Liver (tissue), 9 donors: ENCODE data around the gene FRMD7. TPM values are rescaled to one million over a fixed set of nuclear protein-coding genes. Genes with fewer than 3 reads are reported as not detected.

Experiments
- DNase-seq: peaks from one replicate; pipeline ENCODE4 v3.0.0-alpha.2; 2017; ENCODE audit warnings: low spot score
- H3K27ac ChIP-seq, 2 donors: one replicate each; pipeline ENCODE4 v1.7.0; 2013; ENCODE audit warnings: inconsistent platforms in 2 of 2, low read length in 2 of 2, control low read depth in 1 of 2, low read depth in 1 of 2, mild to moderate bottlenecking in 1 of 2
- H3K27me3 ChIP-seq, 4 donors: one replicate each; pipeline versions ENCODE4 v1.6.1 to v1.7.0; 2013; ENCODE audit warnings: low read length in 3 of 4, inconsistent platforms in 1 of 4, mild to moderate bottlenecking in 1 of 4, moderate library complexity in 1 of 4; ENCODE audit not compliant: control insufficient read depth in 4 of 4, insufficient read depth in 4 of 4
- H3K36me3 ChIP-seq, 4 donors: one replicate each; pipeline versions ENCODE4 v1.6.1 to v1.7.0; 2013; ENCODE audit warnings: low read length in 3 of 4, mild to moderate bottlenecking in 3 of 4, low read depth in 1 of 4, moderate library complexity in 1 of 4; ENCODE audit not compliant: control insufficient read depth in 4 of 4, insufficient read depth in 3 of 4
- H3K4me1 ChIP-seq, 4 donors: one replicate each; pipeline versions ENCODE4 v1.6.1 to v1.7.0; 2013; ENCODE audit warnings: low read length in 3 of 4, mild to moderate bottlenecking in 3 of 4, moderate library complexity in 1 of 4; ENCODE audit not compliant: control insufficient read depth in 4 of 4, insufficient read depth in 4 of 4
- H3K4me3 ChIP-seq, 3 donors: one replicate each; pipeline versions ENCODE4 v1.6.1 to v1.7.0; 2013; ENCODE audit warnings: low read length in 3 of 3, control low read depth in 1 of 3, low read depth in 1 of 3, mild to moderate bottlenecking in 1 of 3
- H3K9ac ChIP-seq, 2 donors: one replicate each; pipeline ENCODE4 v1.7.0; 2013; ENCODE audit warnings: low read length in 2 of 2, mild to moderate bottlenecking in 2 of 2, moderate library complexity in 2 of 2, control low read depth in 1 of 2, low read depth in 1 of 2
- H3K9me3 ChIP-seq, 4 donors: one replicate each; pipeline versions ENCODE4 v1.6.1 to v1.7.0; 2013; ENCODE audit warnings: low read length in 3 of 4; ENCODE audit not compliant: control insufficient read depth in 4 of 4
- ATF3 ChIP-seq: IDR thresholded peaks from 2 replicates; pipeline ENCODE4 v1.6.1; 2016; ENCODE audit warnings: antibody characterized with exemption
- CTCF ChIP-seq: fragments of 150-350 bp; IDR thresholded peaks from 2 replicates; pipeline ENCODE4 v1.5.1; 2017; ENCODE audit warnings: improper control_type of control experiment, low read depth, low read length; ENCODE audit not compliant: missing input control
- EGR1 ChIP-seq, 2 donors: IDR thresholded peaks; 2 replicates each; pipeline ENCODE4 v1.6.1; 2016 to 2018; ENCODE audit warnings: antibody characterized with exemption in 2 of 2, low read depth in 2 of 2
- FOXA2 ChIP-seq: IDR thresholded peaks from 2 replicates; pipeline ENCODE4 v1.6.1; 2016; ENCODE audit warnings: antibody characterized with exemption
- HNF4A ChIP-seq, 2 donors: conservative IDR thresholded peaks; 2 replicates each; pipeline ENCODE4 v1.6.1; 2016; ENCODE audit warnings: antibody characterized with exemption in 2 of 2, mild to moderate bottlenecking in 2 of 2
- HNF4G ChIP-seq: IDR thresholded peaks from 2 replicates; pipeline ENCODE4 v1.6.1; 2016; ENCODE audit warnings: antibody characterized with exemption
- JUND ChIP-seq, 2 donors: IDR thresholded peaks; 2 replicates each; pipeline ENCODE4 v1.6.1; 2016; ENCODE audit warnings: antibody characterized with exemption in 2 of 2
- MAX ChIP-seq: IDR thresholded peaks from 2 replicates; pipeline ENCODE4 v1.6.1; 2016; ENCODE audit warnings: antibody characterized with exemption
- NR2F2 ChIP-seq: IDR thresholded peaks from 2 replicates; pipeline ENCODE4 v1.6.1; 2016; ENCODE audit warnings: antibody characterized with exemption
- RAD21 ChIP-seq, 2 donors: IDR thresholded peaks; 2 replicates each; pipeline ENCODE4 v1.6.1; 2016; ENCODE audit warnings: antibody characterized with exemption in 2 of 2, mild to moderate bottlenecking in 2 of 2
- RXRA ChIP-seq, 2 donors: IDR thresholded peaks; 2 replicates each; pipeline ENCODE4 v1.6.1; 2017 to 2018; ENCODE audit warnings: antibody characterized with exemption in 2 of 2, mild to moderate bottlenecking in 1 of 2
- TAF1 ChIP-seq: conservative IDR thresholded peaks from 2 replicates; pipeline ENCODE4 v1.6.1; 2016; ENCODE audit warnings: antibody characterized with exemption, mild to moderate bottlenecking
- YY1 ChIP-seq: IDR thresholded peaks from 2 replicates; pipeline ENCODE4 v1.6.1; 2016; ENCODE audit warnings: antibody characterized with exemption, mild to moderate bottlenecking
- ZBTB33 ChIP-seq: IDR thresholded peaks from 2 replicates; pipeline ENCODE4 v1.6.1; 2016; ENCODE audit warnings: antibody characterized with exemption
- WGBS: extraction: QIAGEN DNeasy Blood & Tissue Kit; methylation state at CpG from one replicate; pipeline ENCODE4 v1.1.7; 2013; 5-methylcytosine and 5-hydroxymethylcytosine counted together
- polyA plus RNA-seq, 2 donors: library from polyadenylated mRNA; stranded (reverse) in 1 of 2; unstranded in 1 of 2; fragments of 200-250 nt in 1 of 2; fragments of >200 nt in 1 of 2; fragmentation: Nextera tagmentation in 1 of 2; extraction: Ambion mirVana in 1 of 2; gene quantifications; one replicate each; pipeline versions ENCODE4 v1.2.1 to v1.2.3, GENCODE V29; 2013 to 2015
- total RNA-seq, 2 donors: library from RNA; depleted of rRNA; stranded (reverse); fragments of >200 nt; gene quantifications; one replicate each; pipeline ENCODE4 v1.2.3, GENCODE V29; 2014
- donor health status: healthy.
- donor health status: healthy.
- donor health status: healthy.
- donor health status: healthy.
- donor health status: healthy.

Gene FRMD7
- total and polyA plus RNA-seq, 4 donors = 0.03 to 0.14 (median 0.08) TPM; not detected in 1

GRCh38 chrX:132077912-132078311 lies 49.9 kb downstream of the FRMD7 start (continued):
- TF ChIP-seq ZBTB33 (no peak), JUND (IDR thresholded peaks at IDR 0.05) (peak in 1 of 2 donors; percentile 10), HNF4A (conservative IDR thresholded peaks at IDR 0.05) (peak; percentile 76 to 80), FOXA2 (no peak), ATF3 (no peak), TAF1 (no peak), CTCF (no peak), EGR1 (IDR thresholded peaks at IDR 0.05; ENCODE audit: low read depth in 2 of 2) (no peak), HNF4G (peak; percentile 42), NR2F2 (no peak), RAD21 (IDR thresholded peaks at IDR 0.05) (peak in 1 of 2 donors; percentile 36)

GRCh38 chrX:132077414-132077813 lies 50.4 kb downstream of the FRMD7 start:
- WGBS = 98% methylated on average over 1 of the region's 1 CpG
- Histone ChIP-seq H3K27ac (no peak overlapping the region), H3K9ac (no peak overlapping the region), H3K4me1 (peaks cover 0 to 8% (median 3%) of the 10 kb centered on the region in 4 donors), H3K27me3 (no peaks in the 10 kb centered on the region), H3K4me3 (no peak overlapping the region), H3K36me3 (no peaks in the 10 kb centered on the region), H3K9me3 (no peaks in the 10 kb centered on the region)
- DNase-seq = no peak
- no peak for TF ChIP-seq YY1
- TF ChIP-seq HNF4G = no peak
- no peak for TF ChIP-seq MAX
- no peak for TF ChIP-seq ATF3
- TF ChIP-seq RXRA (IDR thresholded peaks at IDR 0.05) = no peak
- TF ChIP-seq ZBTB33 = no peak

- Histone ChIP-seq H3K27me3 (peaks cover 0 to 3% (median 0%) of the 10 kb centered on the region in 4 donors), H3K9ac (no peak overlapping the region), H3K9me3 (no peaks in the 10 kb centered on the region), H3K4me1 (no peaks in the 10 kb centered on the region), H3K4me3 (no peak overlapping the region), H3K36me3 (no peaks in the 10 kb centered on the region), H3K27ac (no peak overlapping the region)
- TF ChIP-seq RAD21 (IDR thresholded peaks at IDR 0.05) = peak; percentile 66 to 70
- peak; percentile 23 for TF ChIP-seq CTCF
- no peak for TF ChIP-seq HNF4G
- TF ChIP-seq ATF3 = no peak
- no peak for TF ChIP-seq TAF1
- TF ChIP-seq ZBTB33 = no peak
- no peak for DNase-seq
Measured at GRCh38 chrX:132071254-132071653, 56.6 kb downstream of the FRMD7 start.
